Natural killer cell treated with Interleukin-12 subunit alpha and Interleukin-12 subunit beta and Interleukin-15 and Interleukin-18, amount 100 ng/mL, for 72 hours (primary cell): ENCODE results near the gene FTMT. TPM values are rescaled to one million over a fixed set of nuclear protein-coding genes. Genes with fewer than 3 reads are reported as not detected.

Source experiments
- ATAC-seq, 2 donors: fragments of 150-1000 bp; cut with Tn5 transposase in 1 of 2; sonication (Bioruptor Pico), chemical (Tn5 transposase) in 1 of 2; 2 replicates each; pipeline ENCODE4 v1.10.0; 2021
- DNase-seq: peaks from one replicate; pipeline ENCODE4 v3.0.0; 2022; ENCODE audit warnings: low spot score
- H3K27ac Mint-ChIP-seq, 2 donors: 1 replicate in 1 of 2; 2 replicates in 1 of 2; pipeline ENCODE4 v1.8.0; 2022; ENCODE audit warnings: mixed read lengths in 2 of 2, mild to moderate bottlenecking in 1 of 2, moderate library complexity in 1 of 2
- H3K27me3 Mint-ChIP-seq, 2 donors: 1 replicate in 1 of 2; 2 replicates in 1 of 2; pipeline ENCODE4 v1.8.0; 2022; ENCODE audit warnings: mixed read lengths in 2 of 2
- H3K36me3 Mint-ChIP-seq: one replicate; pipeline ENCODE4 v1.8.0; 2022; ENCODE audit warnings: mixed read lengths
- H3K4me1 Mint-ChIP-seq, 2 donors: 1 replicate in 1 of 2; 2 replicates in 1 of 2; pipeline ENCODE4 v1.8.0; 2022; ENCODE audit warnings: low read depth in 2 of 2, mixed read lengths in 2 of 2, mild to moderate bottlenecking in 1 of 2
- H3K4me3 Mint-ChIP-seq: one replicate; pipeline ENCODE4 v1.8.0; 2022; ENCODE audit warnings: mixed read lengths
- H3K9me3 Mint-ChIP-seq: 2 replicates; pipeline ENCODE4 v1.8.0; 2022; ENCODE audit warnings: mixed read lengths
- total RNA-seq, 2 donors: library from RNA; stranded (reverse); gene quantifications; one replicate each; pipeline ENCODE4 v1.2.3, GENCODE V29; 2022

FTMT gene
- total RNA-seq, 2 donors from 2014 or later: not detected

- Mint-ChIP-seq H3K36me3 (no peaks in the 10 kb centered on the region), H3K27ac (no peak overlapping the region), H3K9me3 (no peaks in the 10 kb centered on the region), H3K4me1 (no peaks in the 10 kb centered on the region), H3K27me3 (no peaks in the 10 kb centered on the region), H3K4me3 (no peak overlapping the region)
- DNase-seq (no peak), ATAC-seq (no peak)
Measured at GRCh38 chr5:121872856-121873255, 21.2 kb downstream of the FTMT start.

GRCh38 chr5:121873409-121873808 is 21.7 kb downstream of the FTMT start:
- no peaks in the 10 kb centered on the region for H3K4me1 Mint-ChIP-seq
- H3K27ac Mint-ChIP-seq: no peak overlapping the region
- DNase-seq (no peak), ATAC-seq (no peak)
- no peaks in the 10 kb centered on the region for H3K36me3 Mint-ChIP-seq
- no peak overlapping the region for H3K4me3 Mint-ChIP-seq
- H3K27me3 Mint-ChIP-seq: no peaks in the 10 kb centered on the region
- no peaks in the 10 kb centered on the region for H3K9me3 Mint-ChIP-seq

- Mint-ChIP-seq H3K9me3 (peaks cover 3% of the 10 kb centered on the region), H3K27me3 (no peaks in the 10 kb centered on the region), H3K27ac (no peak overlapping the region), H3K4me3 (no peak overlapping the region), H3K4me1 (no peaks in the 10 kb centered on the region), H3K36me3 (no peaks in the 10 kb centered on the region)
- ATAC-seq (no peak), DNase-seq (no peak)
Measured at GRCh38 chr5:121885630-121886029, 33.9 kb downstream of the FTMT start.

- ATAC-seq: no peak
- peaks cover 6% of the 10 kb centered on the region for H3K9me3 Mint-ChIP-seq
- no peaks in the 10 kb centered on the region for H3K36me3 Mint-ChIP-seq
- DNase-seq: no peak
- H3K27me3 Mint-ChIP-seq: no peaks in the 10 kb centered on the region
- no peak overlapping the region for H3K4me3 Mint-ChIP-seq
- no peaks in the 10 kb centered on the region for H3K4me1 Mint-ChIP-seq
- H3K27ac Mint-ChIP-seq: no peak overlapping the region
Measured at GRCh38 chr5:121887727-121888126, 36.0 kb downstream of the FTMT start.

GRCh38 chr5:121890297-121890858 is 38.7 kb downstream of the FTMT start:
- no peaks in the 10 kb centered on the region for H3K36me3 Mint-ChIP-seq
- no peak for ATAC-seq
- peaks cover 8% of the 10 kb centered on the region for H3K9me3 Mint-ChIP-seq
- H3K27me3 Mint-ChIP-seq: no peaks in the 10 kb centered on the region
- no peak for DNase-seq
- no peaks in the 10 kb centered on the region for H3K4me1 Mint-ChIP-seq
- no peak overlapping the region for H3K4me3 Mint-ChIP-seq
- no peak overlapping the region for H3K27ac Mint-ChIP-seq

GRCh38 chr5:121897341-121897740 is 45.7 kb downstream of the FTMT start:
- Mint-ChIP-seq H3K4me1 (no peaks in the 10 kb centered on the region), H3K36me3 (no peaks in the 10 kb centered on the region), H3K27me3 (no peaks in the 10 kb centered on the region), H3K9me3 (peaks cover 9% of the 10 kb centered on the region), H3K27ac (no peak overlapping the region), H3K4me3 (no peak overlapping the region)
- DNase-seq (no peak), ATAC-seq (no peak)

- Mint-ChIP-seq H3K4me1 (no peaks in the 10 kb centered on the region), H3K27ac (no peak overlapping the region), H3K27me3 (no peaks in the 10 kb centered on the region), H3K4me3 (no peak overlapping the region), H3K36me3 (no peaks in the 10 kb centered on the region), H3K9me3 (peaks cover 8% of the 10 kb centered on the region)
- ATAC-seq: no peak
- DNase-seq: no peak
Measured at GRCh38 chr5:121899346-121899745, 47.7 kb downstream of the FTMT start.

Other genes with a start within 250 kb of the FTMT start
- gene SRFBP1, start 110.1 kb downstream of the FTMT start, total RNA-seq: 10 to 100 TPM; 15.1 to 15.5 TPM
- not detected for gene LOX, start 226.4 kb downstream of the FTMT start, total RNA-seq